PC-3 (cell line): ENCODE measurements around the gene ZNF837. TPM values are rescaled to one million over a fixed set of nuclear protein-coding genes. Genes with fewer than 3 reads are reported as not detected.
A peak's percentile ranks its signal among the peaks of the same experiment; 100 is the strongest.
"Not testable (repeated sequence)": the region's sequence is repeated elsewhere in the genome, so short reads cannot be mapped to it uniquely, and the experiment has no call there.

Experiments used
- ATAC-seq: fragments of 200-7000 bp; cut with Tn5 transposase; 2 replicates; pipeline ENCODE4 v1.9.1; 2020; ENCODE audit warnings: mild to moderate bottlenecking, moderate library complexity
- BruUV-seq: library from RNA; stranded (reverse); fragments of 400-500 nt; replicated peaks from 2 replicates; lab custom pipeline; 2021; lab: Mats Ljungman, UMichigan
- CTCF ChIA-PET: fragments of 300-600 bp; sonication (Branson Sonifier 250); formaldehyde crosslinking; loops from one replicate; lab custom pipeline; 2022; ENCODE audit warnings: antibody characterized with exemption; lab: Charles Lee
- POLR2A ChIA-PET: fragments of 300-600 bp; sonication (Branson Sonifier 250); formaldehyde crosslinking; loops from one replicate; lab custom pipeline; 2022; ENCODE audit warnings: antibody characterized with exemption; ENCODE audit not compliant: unreplicated experiment; lab: Charles Lee
- DNase-seq: peaks from one replicate; pipeline ENCODE4 v3.0.0-alpha.2; 2015
- H2AFZ ChIP-seq: fragments of 300-600 bp; sonication (generic); 2 replicates; pipeline ENCODE4 v1.6.0; 2016; ENCODE audit warnings: antibody characterized with exemption, low read length
- H3F3A ChIP-seq: fragments of 300-600 bp; sonication (generic); one replicate; pipeline ENCODE4 v1.6.0; 2017; ENCODE audit warnings: antibody characterized with exemption, low read length, control low read depth, mild to moderate bottlenecking; ENCODE audit not compliant: unreplicated experiment
- H3K27ac ChIP-seq: fragments of 300-600 bp; sonication (generic); 2 replicates; pipeline ENCODE4 v1.5.1; 2016; ENCODE audit warnings: mild to moderate bottlenecking, low read length
- H3K27me3 ChIP-seq: fragments of 300-600 bp; sonication (generic); 2 replicates; pipeline ENCODE4 v1.6.1; 2016; ENCODE audit warnings: low read length, mixed read lengths
- H3K36me3 ChIP-seq: fragments of 300-600 bp; sonication (generic); 2 replicates; pipeline ENCODE4 v1.6.1; 2016; ENCODE audit warnings: low read depth, mixed run types, low read length, mixed read lengths
- H3K4me1 ChIP-seq: fragments of 300-600 bp; sonication (generic); 2 replicates; pipeline ENCODE4 v1.5.1; 2016; ENCODE audit warnings: low read length; ENCODE audit not compliant: insufficient read depth
- H3K4me2 ChIP-seq: fragments of 300-600 bp; sonication (generic); 2 replicates; pipeline ENCODE4 v1.6.0; 2016; ENCODE audit warnings: low read length
- H3K4me3 ChIP-seq: fragments of 300-600 bp; sonication (generic); 2 replicates; pipeline ENCODE4 v1.5.1; 2016; ENCODE audit warnings: mild to moderate bottlenecking, low read length, mixed read lengths
- H3K79me2 ChIP-seq: fragments of 300-600 bp; sonication (generic); 2 replicates; pipeline ENCODE4 v1.6.1; 2017; ENCODE audit warnings: low read length, mixed read lengths
- H3K9ac ChIP-seq: fragments of 300-600 bp; sonication (generic); 2 replicates; pipeline ENCODE4 v1.6.0; 2016; ENCODE audit warnings: mild to moderate bottlenecking, low read length
- H3K9me2 ChIP-seq: fragments of 300-600 bp; sonication (generic); replicated peaks from 2 replicates; pipeline ENCODE4 v1.6.1; 2016; ENCODE audit warnings: mixed run types, low read length, mixed read lengths
- H3K9me3 ChIP-seq: fragments of 300-600 bp; sonication (generic); 2 replicates; pipeline ENCODE4 v1.6.1; 2016; ENCODE audit warnings: low read length, mixed read lengths
- H4K20me1 ChIP-seq: fragments of 300-600 bp; sonication (generic); 2 replicates; pipeline ENCODE4 v1.6.1; 2016; ENCODE audit warnings: low read length, mixed read lengths
- CTCF ChIP-seq: fragments of 300-600 bp; sonication (generic); conservative IDR thresholded peaks from 2 replicates; pipeline ENCODE4 v1.5.1; 2017; ENCODE audit warnings: antibody characterized with exemption, low read depth, mild to moderate bottlenecking, low read length
- EZH2 ChIP-seq: fragments of 300-600 bp; sonication (generic); IDR thresholded peaks from one replicate; pipeline ENCODE4 v1.6.1; 2017; ENCODE audit warnings: antibody characterized with exemption, mild to moderate bottlenecking, low read length; ENCODE audit not compliant: unreplicated experiment
- EZH2phosphoT487 ChIP-seq: fragments of 300-600 bp; sonication (generic); IDR thresholded peaks from 2 replicates; pipeline ENCODE4 v1.6.1; 2018; ENCODE audit warnings: mild to moderate bottlenecking, antibody characterized with exemption, low read length, borderline replicate concordance
- intact Hi-C: fragments of 100-400 bp; cut with micrococcal nuclease; formaldehyde crosslinking; loops from 2 replicates; pipeline ENCODE4 v1.9.0; 2023
- total RNA-seq: library from RNA; depleted of rRNA; stranded (reverse); fragments of >200 nt; gene quantifications from 2 replicates; pipeline ENCODE4 v1.2.3, GENCODE V29; 2014

ZNF837 gene
- total RNA-seq, 1 experiment from 2014 or later: 9.5 TPM

- H3K9ac ChIP-seq: no peak overlapping the region
- no peaks in the 10 kb centered on the region for H3K9me2 ChIP-seq
- no peaks in the 10 kb centered on the region for H4K20me1 ChIP-seq
- no peak overlapping the region for H3K27ac ChIP-seq
- no peak for DNase-seq
- H3K4me1 ChIP-seq: peaks cover 15% of the 10 kb centered on the region
- BruUV-seq: no TSS peak
- H3K9me3 ChIP-seq: no peaks in the 10 kb centered on the region
- H3F3A ChIP-seq: no peaks in the 10 kb centered on the region
- POLR2A ChIA-PET: no interaction called here
- no peaks in the 10 kb centered on the region for H3K27me3 ChIP-seq
- peaks cover 13% of the 10 kb centered on the region for H3K79me2 ChIP-seq
- peak overlapping the region; percentile 92 for H3K4me2 ChIP-seq
- ATAC-seq: no peak
- no peak for TF ChIP-seq EZH2
- TF ChIP-seq CTCF: no peak
- no peak for TF ChIP-seq EZH2phosphoT487
- intact Hi-C loops: no loop called here
- H3K36me3 ChIP-seq: no peaks in the 10 kb centered on the region
- CTCF ChIA-PET: no interaction called here
- H3K4me3 ChIP-seq: no peak overlapping the region; the same call in 1 of the 2 replicates
- H2AFZ ChIP-seq: no peak overlapping the region
These were observed 1.6 kb downstream of the ZNF837 start for GRCh38 chr19:58379246-58379645.

- H3K4me2 ChIP-seq, DNase-seq, H3K9me3 ChIP-seq, H4K20me1 ChIP-seq, H3K27me3 ChIP-seq, H3F3A ChIP-seq, H3K27ac ChIP-seq, ATAC-seq, H3K4me1 ChIP-seq, intact Hi-C loops, H3K9me2 ChIP-seq, CTCF ChIA-PET, H2AFZ ChIP-seq, H3K9ac ChIP-seq, H3K36me3 ChIP-seq, BruUV-seq, H3K79me2 ChIP-seq, POLR2A ChIA-PET, H3K4me3 ChIP-seq: not testable (repeated sequence)
These were observed 4.1 kb downstream of the ZNF837 start for GRCh38 chr19:58376724-58377123.

GRCh38 chr19:58374200-58374599 lies 6.6 kb downstream of the ZNF837 start:
- H4K20me1 ChIP-seq: no peaks in the 10 kb centered on the region
- no peaks in the 10 kb centered on the region for H3K79me2 ChIP-seq
- no peak for DNase-seq
- intact Hi-C loops: no loop called here
- no peaks in the 10 kb centered on the region for H3K9me2 ChIP-seq
- H3K36me3 ChIP-seq: no peaks in the 10 kb centered on the region
- H3K27me3 ChIP-seq: no peaks in the 10 kb centered on the region
- no peak overlapping the region for H3K9ac ChIP-seq
- no TSS peak for BruUV-seq
- no peaks in the 10 kb centered on the region for H3K4me1 ChIP-seq
- no peak overlapping the region for H2AFZ ChIP-seq
- H3K9me3 ChIP-seq: no peaks in the 10 kb centered on the region
- no peak overlapping the region for H3K27ac ChIP-seq
- no peak overlapping the region for H3K4me2 ChIP-seq
- ATAC-seq: no peak
- H3K4me3 ChIP-seq: no peak overlapping the region
- ChIA-PET CTCF (no interaction called here), POLR2A (no interaction called here)
- no peak for TF ChIP-seq EZH2phosphoT487
- no peak for TF ChIP-seq CTCF
- no peak for TF ChIP-seq EZH2
- H3F3A ChIP-seq: no peaks in the 10 kb centered on the region
